Measurements from ENCODE around the gene FAM135A. TPM values are rescaled to one million over a fixed set of nuclear protein-coding genes. Genes with fewer than 3 reads are reported as not detected.

Gene FAM135A
- total and polyA plus RNA-seq, 10 of the 15 experiments (the other 5 are each of a cell fraction or from before 2014, with no cell fraction given) = 3.9 to 24.5 (median 13.7) TPM

DNA sequence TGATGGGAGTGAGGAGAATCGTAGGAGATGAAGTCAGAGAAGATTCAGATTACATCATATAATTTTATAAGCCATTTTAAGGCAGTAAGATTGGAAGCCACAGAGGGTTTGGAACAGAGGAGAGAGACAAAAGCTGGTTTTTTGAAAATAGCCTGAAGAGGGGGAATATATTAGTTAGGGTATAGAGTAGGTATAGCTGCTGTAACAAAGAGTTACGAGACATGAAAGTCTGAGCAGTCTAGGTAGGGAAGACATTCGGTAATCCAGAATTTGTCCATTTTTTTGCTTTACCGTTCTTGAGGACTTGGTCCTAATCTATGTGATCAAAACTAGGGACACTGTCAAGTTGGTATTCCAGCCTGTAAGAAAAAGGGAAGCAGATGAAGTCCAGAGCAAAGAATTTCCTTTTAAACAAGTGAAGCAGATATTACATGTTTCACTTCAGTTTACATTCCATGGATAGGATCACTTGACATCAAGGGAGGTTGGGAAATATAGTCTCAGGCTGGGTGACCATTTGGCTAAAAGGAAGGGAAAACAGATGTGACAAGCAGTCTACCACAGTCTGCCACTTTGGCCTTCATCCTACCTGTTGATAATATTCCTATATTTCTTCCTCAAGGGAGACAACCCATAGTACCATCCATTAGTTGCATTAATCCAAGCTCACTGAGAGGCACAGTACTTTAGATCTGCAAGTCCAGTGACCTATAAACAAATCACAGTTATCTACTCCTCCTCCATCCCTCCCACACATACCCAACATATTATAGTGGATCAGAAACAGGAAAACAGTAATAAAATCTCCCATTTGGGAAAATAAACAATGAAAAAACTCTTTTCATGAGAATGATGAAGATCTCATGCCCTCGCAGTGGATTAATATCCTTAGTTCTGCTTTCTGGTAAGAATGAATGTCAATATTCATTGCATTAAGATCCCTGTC is 10.2 kb downstream of the FAM135A start:
- no peak for TF ChIP-seq SPI1 (IDR thresholded peaks at IDR 0.05; ENCODE audit: borderline replicate concordance, insufficient read depth, low read depth, low read length)
- TF ChIP-seq YY1 (IDR thresholded peaks at IDR 0.05; ENCODE audit: low read depth, low read length) = no peak
- no peak for TF ChIP-seq POLR2AphosphoS2 (IDR thresholded peaks at IDR 0.05; ENCODE audit: low read depth, low read length)
- no peak for TF ChIP-seq CHD2 (IDR thresholded peaks at IDR 0.05; ENCODE audit: borderline replicate concordance, low read depth, low read length)
- no peak for TF ChIP-seq SREBF2 (IDR thresholded peaks at IDR 0.05; ENCODE audit: low read length)
- TF ChIP-seq TBL1XR1 (IDR thresholded peaks at IDR 0.05; ENCODE audit: low read depth, low read length) = no peak
- TF ChIP-seq CEBPB (IDR thresholded peaks at IDR 0.05; ENCODE audit: borderline replicate concordance in 1 of 2, low read depth in 2 of 2, low read length in 2 of 2) = no peak
- TF ChIP-seq FOXK2 (IDR thresholded peaks at IDR 0.05) = no peak
- TF ChIP-seq RAD21 (IDR thresholded peaks at IDR 0.05; ENCODE audit: insufficient read depth, low read depth, low read length) = no peak
- TF ChIP-seq PAX5 (IDR thresholded peaks at IDR 0.05; ENCODE audit: borderline replicate concordance, low read depth, low read length) = no peak
- no peak for TF ChIP-seq SIX5 (IDR thresholded peaks at IDR 0.05; ENCODE audit: low read depth, low read length, severe bottlenecking)
- POLR2A ChIA-PET = interaction anchor here (0.5 to 0.6 kb wide), 3 partner anchors 10 to 1028 kb away, joined by 3 to 8 read pairs (median 3); partner anchors contain the start of gene FAM135A
- in situ Hi-C loops (cut with MboI) = no loop called here

More for the DNA sequence above, 10.2 kb downstream of the FAM135A start:
- H3K4me1 ChIP-seq (ENCODE audit: control insufficient read depth, insufficient read depth, low read length) = no peaks in the 10 kb centered on the region
- no peaks in the 10 kb centered on the region for H3K27me3 ChIP-seq (replicated peaks in 1 of 2; ENCODE audit: control insufficient read depth in 2 of 2, insufficient read depth in 2 of 2, low read length in 1 of 2)
- ChIA-PET RAD21 (ENCODE audit: unreplicated experiment) (no interaction called here), CTCF (interaction anchor here (1.0 kb wide), 1 partner anchor 257 kb away, joined by 3 read pairs; no protein-coding TSS in a partner anchor), SMC1A (ENCODE audit: uncharacterized antibody, unreplicated experiment) (no interaction called here)
- no peak overlapping the region for H3K4me2 ChIP-seq (ENCODE audit: control insufficient read depth, insufficient read depth)
- intact Hi-C loops (cut with micrococcal nuclease; ENCODE audit: unreplicated experiment) = no loop called here
- no peak overlapping the region for H2AFZ ChIP-seq (ENCODE audit: control insufficient read depth, low read depth, low read length)
- H3K36me3 ChIP-seq (ENCODE audit: control insufficient read depth in 2 of 2, insufficient read depth in 2 of 2, low read length in 1 of 2) = peaks cover 0 to 9% of the 10 kb centered on the region in 2 experiments; a peak in 1 of 4 replicates
- FAIRE-seq (no peak), DNase-seq (ENCODE audit: low read depth, low spot score) (no peak), ATAC-seq (no peak)
- WGBS (ENCODE audit: insufficient coverage, insufficient replicate concordance, low lambda C conversion rate, missing lambda C conversion rate) = 97% methylated on average over 5 of the region's 5 CpGs
- H4K20me1 ChIP-seq (ENCODE audit: control insufficient read depth, insufficient read depth) = no peaks in the 10 kb centered on the region
- H3K79me2 ChIP-seq (ENCODE audit: control insufficient read depth, insufficient read depth, low read length) = peaks cover 15% of the 10 kb centered on the region
- no peak overlapping the region for H3K27ac ChIP-seq (ENCODE audit: control insufficient read depth, insufficient read depth)
- H3K4me3 ChIP-seq = no peak overlapping the region
- H3K9me3 ChIP-seq (replicated peaks; ENCODE audit: control insufficient read depth, insufficient read depth, low read length) = peaks cover 2% of the 10 kb centered on the region; the same call in 1 of the 3 replicates
- H3K9ac ChIP-seq (ENCODE audit: control insufficient read depth, insufficient read depth, low read length) = no peak overlapping the region
- no TSS peak for BruUV-seq (replicated peaks)

Measured in GM12878 (cell line).